ENCODE results near the gene AZU1. TPM values are rescaled to one million over a fixed set of nuclear protein-coding genes. Genes with fewer than 3 reads are reported as not detected.
A peak's percentile ranks its signal among the peaks of the same experiment; 100 is the strongest.

AZU1 gene
- total RNA-seq, 4 donors from 2014 or later: 1.1 TPM; not detected in 3

DNA sequence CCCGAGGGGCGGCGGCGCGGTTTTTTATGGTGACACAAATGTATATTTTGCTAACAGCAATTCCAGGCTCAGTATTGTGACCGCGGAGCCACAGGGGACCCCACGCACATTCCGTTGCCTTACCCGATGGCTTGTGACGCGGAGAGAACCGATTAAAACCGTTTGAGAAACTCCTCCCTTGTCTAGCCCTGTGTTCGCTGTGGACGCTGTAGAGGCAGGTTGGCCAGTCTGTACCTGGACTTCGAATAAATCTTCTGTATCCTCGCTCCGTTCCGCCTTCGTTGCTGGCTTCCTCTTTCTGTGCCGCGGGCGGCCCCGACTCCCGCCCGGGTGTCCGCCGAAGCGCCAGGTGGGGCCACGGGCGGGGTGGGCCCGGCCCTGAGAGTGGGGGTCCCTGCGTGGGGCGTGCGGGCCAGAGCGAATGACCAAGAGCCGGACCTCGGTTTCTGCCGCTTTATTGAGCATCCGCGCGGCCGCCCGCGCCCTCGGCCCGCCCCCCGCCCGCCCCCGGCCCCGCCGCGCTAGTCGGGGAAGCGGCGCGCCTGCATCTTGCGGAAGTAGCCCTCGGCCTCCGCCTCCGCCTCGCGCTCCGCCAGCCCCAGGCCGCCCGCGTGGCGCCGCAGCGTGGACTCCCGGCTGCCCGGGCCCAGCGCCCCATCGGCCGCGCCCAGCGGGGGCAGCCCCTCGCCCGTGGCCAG, 15.4 kb upstream of the AZU1 start:
- TF ChIP-seq CTCF (IDR thresholded peaks at IDR 0.05): no peak
- no peak for ATAC-seq (ENCODE audit: low FRiP score)
- no peak for DNase-seq (ENCODE audit: low spot score)

- DNase-seq (ENCODE audit: low spot score) (no peak), ATAC-seq (ENCODE audit: low FRiP score) (no peak)
- no peak for TF ChIP-seq CTCF (IDR thresholded peaks at IDR 0.05)
Measured at GRCh38 chr19:812747-813218, 14.9 kb upstream of the AZU1 start.

GRCh38 chr19:813219-814151, 14.2 kb upstream of the AZU1 start:
- DNase-seq (ENCODE audit: low spot score) (no peak), ATAC-seq (ENCODE audit: low FRiP score) (no peak)
- no peak for TF ChIP-seq CTCF (IDR thresholded peaks at IDR 0.05)

DNA sequence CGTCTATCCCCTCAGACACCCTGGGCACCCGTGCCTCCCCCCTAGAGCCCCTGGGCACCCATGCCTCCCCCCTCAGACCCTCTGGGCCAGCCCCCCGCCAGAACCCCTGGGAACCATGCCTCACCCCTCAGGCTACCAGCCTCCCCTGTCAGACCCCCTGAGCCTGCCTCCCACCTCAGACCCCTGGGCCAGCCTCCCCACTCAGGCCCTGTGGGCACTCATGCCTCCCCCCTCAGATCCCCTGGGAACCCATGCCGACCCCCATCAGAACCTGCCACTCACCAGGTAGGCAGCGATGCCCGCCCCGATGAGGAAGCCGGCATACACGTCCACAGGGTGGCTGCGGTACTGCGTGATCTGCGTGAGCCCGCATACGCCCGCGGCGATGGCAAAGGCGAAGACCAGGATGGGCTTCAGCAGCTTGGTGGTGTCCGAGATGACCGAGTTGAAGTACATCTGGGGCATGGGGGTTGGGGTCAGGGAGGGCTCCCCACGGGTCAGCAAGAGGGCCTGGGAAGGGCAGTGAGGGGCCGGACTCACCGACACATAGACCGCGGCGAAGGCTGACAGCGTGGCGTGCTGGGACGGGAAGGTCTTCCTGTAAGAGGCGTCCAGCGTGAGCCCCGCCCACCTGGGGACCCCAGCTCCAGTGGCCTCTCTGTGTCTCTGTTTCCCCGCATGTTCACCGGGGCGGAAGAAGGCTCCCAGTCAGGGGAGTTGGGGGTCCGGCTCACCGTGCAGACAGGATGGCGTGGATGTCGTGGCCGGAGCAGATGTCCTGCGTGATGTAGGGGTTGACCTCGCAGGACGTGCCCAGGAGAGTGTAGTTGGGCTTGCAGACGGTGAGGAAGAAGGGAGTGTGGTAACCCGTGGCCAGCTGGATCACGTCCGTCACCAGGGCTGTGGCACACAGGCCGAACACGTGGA, 13.2 kb upstream of the AZU1 start:
- DNase-seq (ENCODE audit: low spot score): no peak
- peak; percentile 13 for ATAC-seq (ENCODE audit: low FRiP score)
- TF ChIP-seq CTCF (IDR thresholded peaks at IDR 0.05): no peak

GRCh38 chr19:815079-815774, 12.4 kb upstream of the AZU1 start:
- no peak for DNase-seq (ENCODE audit: low spot score)
- ATAC-seq (ENCODE audit: low FRiP score): peak; percentile 12
- TF ChIP-seq CTCF (IDR thresholded peaks at IDR 0.05): no peak

Data from omental fat pad (tissue), 4 donors.